ENCODE data around the gene BRPF1. TPM values are rescaled to one million over a fixed set of nuclear protein-coding genes. Genes with fewer than 3 reads are reported as not detected.

Gene BRPF1
- total RNA-seq, 3 donors from 2014 or later = 14.7 to 19.7 (median 19.3) TPM

GRCh38 chr3:9749296-9749644 is 17.7 kb downstream of the BRPF1 start:
- no peak for DNase-seq (ENCODE audit: low spot score in 2 of 2)
- H3K36me3 ChIP-seq = peaks cover 7% of the 10 kb centered on the region
- intact Hi-C loops (cut with DNase I; ENCODE audit: low total_unique reads) = no loop called here
- no peak for TF ChIP-seq POLR2A (IDR thresholded peaks at IDR 0.05)
- peaks cover 0 to 14% of the 10 kb centered on the region in 2 donors for H3K4me1 ChIP-seq
- no peaks in the 10 kb centered on the region for H3K9me3 ChIP-seq
- H3K27ac ChIP-seq = peak overlapping the region; percentile 87 to 94
- H3K27me3 ChIP-seq = no peaks in the 10 kb centered on the region
- peak overlapping the region; percentile 56 to 88 (median 69) for H3K4me3 ChIP-seq

GRCh38 chr3:9749645-9750555 is 18.4 kb downstream of the BRPF1 start, which contains the start of gene OGG1:
Gene OGG1, plus strand, starts transcription at chr3:9749952. Its CDS starts 335 bp downstream, at chr3:9750287.
- intact Hi-C loops (cut with DNase I; ENCODE audit: low total_unique reads) = no loop called here
- DNase-seq (ENCODE audit: low spot score in 2 of 2) = peak; percentile 96 to 97

GRCh38 chr3:9750556-9751411 is 19.2 kb downstream of the BRPF1 start:
- no peaks in the 10 kb centered on the region for H3K27me3 ChIP-seq
- intact Hi-C loops (cut with DNase I; ENCODE audit: low total_unique reads) = no loop called here
- H3K4me1 ChIP-seq = peaks cover 0 to 14% of the 10 kb centered on the region in 2 donors
- H3K4me3 ChIP-seq = peak overlapping the region; percentile 56 to 88 (median 69)
- peak overlapping the region; percentile 87 to 94 for H3K27ac ChIP-seq
- peaks cover under 1% of the 10 kb centered on the region for H3K36me3 ChIP-seq
- no peak for TF ChIP-seq POLR2A (IDR thresholded peaks at IDR 0.05)
- no peak for TF ChIP-seq POLR2AphosphoS5 (IDR thresholded peaks at IDR 0.05)
- TF ChIP-seq, protein P1, sequence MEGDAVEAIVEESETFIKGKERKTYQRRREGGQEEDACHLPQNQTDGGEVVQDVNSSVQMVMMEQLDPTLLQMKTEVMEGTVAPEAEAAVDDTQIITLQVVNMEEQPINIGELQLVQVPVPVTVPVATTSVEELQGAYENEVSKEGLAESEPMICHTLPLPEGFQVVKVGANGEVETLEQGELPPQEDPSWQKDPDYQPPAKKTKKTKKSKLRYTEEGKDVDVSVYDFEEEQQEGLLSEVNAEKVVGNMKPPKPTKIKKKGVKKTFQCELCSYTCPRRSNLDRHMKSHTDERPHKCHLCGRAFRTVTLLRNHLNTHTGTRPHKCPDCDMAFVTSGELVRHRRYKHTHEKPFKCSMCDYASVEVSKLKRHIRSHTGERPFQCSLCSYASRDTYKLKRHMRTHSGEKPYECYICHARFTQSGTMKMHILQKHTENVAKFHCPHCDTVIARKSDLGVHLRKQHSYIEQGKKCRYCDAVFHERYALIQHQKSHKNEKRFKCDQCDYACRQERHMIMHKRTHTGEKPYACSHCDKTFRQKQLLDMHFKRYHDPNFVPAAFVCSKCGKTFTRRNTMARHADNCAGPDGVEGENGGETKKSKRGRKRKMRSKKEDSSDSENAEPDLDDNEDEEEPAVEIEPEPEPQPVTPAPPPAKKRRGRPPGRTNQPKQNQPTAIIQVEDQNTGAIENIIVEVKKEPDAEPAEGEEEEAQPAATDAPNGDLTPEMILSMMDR (IDR thresholded peaks at IDR 0.05) = no peak
- H3K9me3 ChIP-seq = no peaks in the 10 kb centered on the region
- no peak for DNase-seq (ENCODE audit: low spot score in 2 of 2)

More at GRCh38 chr3:9749645-9750555, 18.4 kb downstream of the BRPF1 start, which contains the start of gene OGG1:
- TF ChIP-seq POLR2AphosphoS5 (IDR thresholded peaks at IDR 0.05) = peak; percentile 20 to 36 (median 33)
- TF ChIP-seq, protein P1 (IDR thresholded peaks at IDR 0.05) = no peak
- peaks cover 7% of the 10 kb centered on the region for H3K36me3 ChIP-seq
- H3K27ac ChIP-seq = peak within 1 kb of the TSS; percentile 87 to 94
- no peaks in the 10 kb centered on the region for H3K27me3 ChIP-seq
- peaks cover 0 to 14% of the 10 kb centered on the region in 2 donors for H3K4me1 ChIP-seq
- H3K4me3 ChIP-seq = peak within 1 kb of the TSS; percentile 56 to 88 (median 69)
- no peaks in the 10 kb centered on the region for H3K9me3 ChIP-seq

DNA sequence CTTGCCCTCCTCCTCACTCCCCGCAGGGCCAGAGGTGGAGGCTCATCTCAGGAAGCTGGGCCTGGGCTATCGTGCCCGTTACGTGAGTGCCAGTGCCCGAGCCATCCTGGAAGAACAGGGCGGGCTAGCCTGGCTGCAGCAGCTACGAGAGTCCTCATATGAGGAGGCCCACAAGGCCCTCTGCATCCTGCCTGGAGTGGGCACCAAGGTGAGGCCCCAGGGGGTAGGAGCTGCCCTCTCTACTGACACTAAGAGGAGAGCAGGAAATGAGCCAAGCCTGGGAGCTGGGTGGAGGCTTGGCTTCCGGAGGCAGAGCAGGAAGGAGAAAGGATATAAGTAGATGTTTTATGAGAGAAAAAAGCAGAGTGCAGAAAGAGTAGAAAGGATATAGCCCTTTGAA is 23.1 kb downstream of the BRPF1 start:
- intact Hi-C loops (cut with DNase I; ENCODE audit: low total_unique reads) = no loop called here
- Histone ChIP-seq H3K4me1 (peaks cover 0 to 14% of the 10 kb centered on the region in 2 donors), H3K27ac (peak overlapping the region in 1 of 2 donors; percentile 41), H3K4me3 (no peak overlapping the region), H3K36me3 (no peaks in the 10 kb centered on the region), H3K27me3 (no peaks in the 10 kb centered on the region), H3K9me3 (no peaks in the 10 kb centered on the region)
- no peak for TF ChIP-seq POLR2AphosphoS5 (IDR thresholded peaks at IDR 0.05)
- no peak for DNase-seq (ENCODE audit: low spot score in 2 of 2)

- Histone ChIP-seq H3K36me3 (no peaks in the 10 kb centered on the region), H3K4me1 (no peaks in the 10 kb centered on the region), H3K4me3 (no peak overlapping the region), H3K27me3 (no peaks in the 10 kb centered on the region), H3K27ac (no peak overlapping the region), H3K9me3 (no peaks in the 10 kb centered on the region)
- intact Hi-C loops (cut with DNase I; ENCODE audit: low total_unique reads) = no loop called here
- DNase-seq (ENCODE audit: low spot score in 2 of 2) = no peak
- TF ChIP-seq POLR2AphosphoS5 (IDR thresholded peaks at IDR 0.05) = no peak
- TF ChIP-seq POLR2A (IDR thresholded peaks at IDR 0.05) = no peak
- TF ChIP-seq, protein P1 (IDR thresholded peaks at IDR 0.05) = no peak
Observed at GRCh38 chr3:9757427-9757826, 25.9 kb downstream of the BRPF1 start.
